HG03196 (cell line): ENCODE data around the gene SH3BGRL2.
"Not testable (repeated sequence)": the region's sequence is repeated elsewhere in the genome, so short reads cannot be mapped to it uniquely, and the experiment has no call there.

Experiments
- ATAC-seq: cut with Tn5 transposase; IDR thresholded peaks from one replicate; pipeline ENCODE4 v1.9.1; 2021; ENCODE audit not compliant: unreplicated experiment

The SH3BGRL2 gene

DNA sequence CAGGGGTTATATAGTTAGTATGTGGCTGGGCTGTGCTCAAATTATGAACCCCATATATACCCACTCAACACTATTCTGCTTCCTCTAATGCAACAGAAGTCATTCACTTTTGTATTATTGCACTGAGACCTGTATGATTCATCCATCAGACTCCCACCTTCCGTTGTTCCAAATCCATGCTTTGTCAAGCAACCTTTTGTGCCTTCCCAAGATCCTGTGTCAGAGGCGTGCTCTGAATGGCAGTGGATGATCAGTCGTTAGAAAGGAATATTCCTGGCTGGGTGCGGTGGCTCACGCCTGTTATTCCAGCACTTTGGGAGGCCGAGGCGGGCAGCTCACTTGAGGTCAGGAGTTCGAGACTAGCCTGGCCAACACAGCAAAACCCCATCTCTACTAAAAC is 103.2 kb downstream of the SH3BGRL2 start:
- ATAC-seq: no peak

- ATAC-seq: no peak
Measured at GRCh38 chr6:79735183-79735582, 104.1 kb downstream of the SH3BGRL2 start.

- no peak for ATAC-seq
Measured at GRCh38 chr6:79737172-79737571, 106.0 kb downstream of the SH3BGRL2 start.

- no peak for ATAC-seq
Measured at GRCh38 chr6:79742030-79742429, 110.9 kb downstream of the SH3BGRL2 start.

DNA sequence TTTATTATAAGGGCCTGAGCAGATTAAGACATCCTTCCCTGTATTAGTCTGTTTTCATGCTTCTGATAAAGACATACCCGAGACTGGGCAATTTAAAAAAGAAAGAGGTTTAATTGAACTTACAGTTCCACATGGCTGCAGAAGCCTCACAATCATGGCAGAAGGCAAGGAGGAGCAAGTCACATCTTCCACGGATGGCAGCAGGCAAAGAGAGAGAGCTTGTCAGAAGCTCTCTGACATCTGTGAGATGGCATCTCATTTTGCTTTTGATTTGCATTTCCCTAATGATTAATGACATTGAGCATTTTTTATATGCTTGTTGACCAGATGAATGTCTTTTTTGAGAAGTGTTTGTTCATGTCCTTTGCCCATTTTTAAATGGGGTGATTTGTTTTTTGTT is 114.2 kb downstream of the SH3BGRL2 start:
- ATAC-seq: not testable (repeated sequence)

DNA sequence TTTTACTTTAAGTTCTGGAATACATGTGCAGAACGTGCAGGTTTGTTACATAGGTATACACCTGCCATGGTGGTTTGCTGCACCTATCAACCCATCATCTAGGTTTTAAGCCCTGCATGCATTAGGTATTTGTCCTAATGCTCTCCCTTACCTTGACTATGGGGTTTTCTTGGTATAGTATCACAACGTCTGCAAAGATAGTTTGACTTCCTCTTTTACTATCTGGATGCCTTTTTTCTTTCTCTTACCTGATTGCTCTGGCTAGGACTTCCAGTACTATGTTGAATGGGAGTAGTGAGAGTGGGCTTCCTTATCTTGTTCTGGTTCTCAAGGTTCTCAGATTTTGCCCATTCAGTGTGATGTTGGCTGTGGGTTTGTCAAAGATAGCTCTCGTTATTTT is 115.2 kb downstream of the SH3BGRL2 start:
- ATAC-seq: not testable (repeated sequence)

GRCh38 chr6:79750806-79751205 is 119.7 kb downstream of the SH3BGRL2 start:
- ATAC-seq: no peak
